GM21390 (cell line): ENCODE results near the gene RXFP4.
"Not testable (repeated sequence)": the region's sequence is repeated elsewhere in the genome, so short reads cannot be mapped to it uniquely, and the experiment has no call there.

Experiments used
- ATAC-seq: cut with Tn5 transposase; IDR thresholded peaks from one replicate; pipeline ENCODE4 v1.9.1; 2021; ENCODE audit not compliant: unreplicated experiment

Gene RXFP4, protein sequence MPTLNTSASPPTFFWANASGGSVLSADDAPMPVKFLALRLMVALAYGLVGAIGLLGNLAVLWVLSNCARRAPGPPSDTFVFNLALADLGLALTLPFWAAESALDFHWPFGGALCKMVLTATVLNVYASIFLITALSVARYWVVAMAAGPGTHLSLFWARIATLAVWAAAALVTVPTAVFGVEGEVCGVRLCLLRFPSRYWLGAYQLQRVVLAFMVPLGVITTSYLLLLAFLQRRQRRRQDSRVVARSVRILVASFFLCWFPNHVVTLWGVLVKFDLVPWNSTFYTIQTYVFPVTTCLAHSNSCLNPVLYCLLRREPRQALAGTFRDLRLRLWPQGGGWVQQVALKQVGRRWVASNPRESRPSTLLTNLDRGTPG

DNA sequence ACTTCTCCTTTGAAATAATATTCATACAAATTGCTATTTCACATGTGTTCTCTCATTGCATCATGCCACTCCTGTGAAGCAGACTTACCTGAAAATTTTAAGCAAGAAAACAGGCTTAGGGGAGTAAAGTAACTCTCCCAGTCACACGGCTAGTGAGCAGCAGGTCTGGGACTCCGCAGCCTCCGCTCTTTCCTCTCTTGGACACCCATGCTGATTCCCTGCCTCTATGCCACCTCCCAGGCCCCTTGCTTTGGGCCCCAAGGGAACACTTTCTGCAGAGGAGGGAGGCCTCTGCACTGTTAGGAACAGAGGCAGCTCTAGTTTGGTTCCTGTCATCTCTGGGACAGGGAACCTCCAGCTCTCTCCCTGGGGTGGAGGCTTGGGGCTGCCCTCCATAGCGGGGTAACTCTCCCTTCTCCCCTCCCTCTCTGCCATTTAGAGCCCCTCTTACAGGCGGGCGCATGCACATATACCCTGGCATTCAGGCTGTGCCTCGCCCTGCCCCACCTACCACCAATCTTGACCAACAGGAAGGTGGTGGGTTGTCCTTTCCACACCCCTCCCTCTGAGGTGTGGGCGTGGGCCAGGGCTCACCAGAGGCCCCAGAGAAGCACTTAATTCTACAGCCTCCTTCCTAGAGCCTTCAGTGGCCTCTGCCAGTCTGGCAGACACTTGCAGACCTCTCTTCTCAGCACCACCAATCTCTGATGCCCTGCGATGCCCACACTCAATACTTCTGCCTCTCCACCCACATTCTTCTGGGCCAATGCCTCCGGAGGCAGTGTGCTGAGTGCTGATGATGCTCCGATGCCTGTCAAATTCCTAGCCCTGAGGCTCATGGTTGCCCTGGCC lies at the start of gene RXFP4:
RXFP4 (plus strand) TSS at position 646 of the 852 bp plus-strand sequence; CDS start at position 718, 72 bp downstream.
- no peak for ATAC-seq

DNA sequence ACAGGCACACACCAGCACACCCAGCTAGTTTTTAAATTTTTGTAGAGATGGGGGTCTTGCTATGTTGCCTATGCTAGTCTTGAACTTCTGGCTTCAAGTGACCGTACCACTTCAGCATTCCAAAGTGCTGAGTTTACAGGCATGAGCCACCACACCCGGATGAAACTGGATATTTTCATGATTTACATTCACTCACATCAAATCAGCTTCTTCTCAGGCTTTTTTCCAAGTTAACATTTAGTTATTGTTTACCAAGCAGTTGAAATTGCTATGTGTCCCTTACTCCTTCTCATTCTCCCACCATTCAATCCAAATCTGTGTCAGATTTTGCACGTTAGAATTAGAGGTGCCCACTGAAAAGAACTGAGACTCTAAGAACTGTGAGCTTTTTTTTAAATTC lies 48.6 kb upstream of the RXFP4 start:
- no peak for ATAC-seq

DNA sequence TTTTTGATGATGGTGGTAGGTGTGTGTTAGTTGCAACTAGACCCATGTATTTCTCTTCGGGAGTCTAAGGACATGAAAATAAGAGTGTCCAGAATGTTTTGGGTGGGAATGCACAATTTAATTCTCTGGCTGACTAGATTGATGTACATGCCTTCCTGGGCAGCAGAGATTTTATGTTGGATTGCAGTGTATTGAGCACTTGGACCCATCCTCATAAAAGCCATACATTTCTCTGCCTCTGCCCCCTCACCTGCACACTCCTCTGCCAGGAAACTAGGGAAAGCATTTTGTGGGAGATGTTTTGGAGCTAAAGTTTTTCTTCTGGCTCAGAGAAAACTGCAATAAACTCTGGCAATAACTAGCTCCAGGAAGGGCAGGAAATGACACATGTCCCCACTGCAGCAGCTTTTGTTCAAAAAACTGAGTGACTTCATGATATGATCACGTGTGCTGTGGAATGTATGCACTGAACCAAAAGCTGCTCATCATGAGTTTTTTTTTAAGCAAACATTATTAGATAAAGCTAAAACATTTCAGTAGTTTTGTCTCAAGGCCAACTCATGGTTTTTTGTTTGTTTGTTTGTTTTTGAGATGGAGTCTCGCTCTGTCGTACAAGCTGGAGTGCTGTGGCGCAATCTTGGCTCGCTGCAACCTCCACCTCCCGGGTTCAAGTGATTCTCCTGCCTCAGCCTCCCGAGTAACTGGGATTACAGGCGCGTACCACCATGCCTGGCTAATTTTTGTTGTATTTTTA lies 47.9 kb upstream of the RXFP4 start:
- no peak for ATAC-seq

DNA sequence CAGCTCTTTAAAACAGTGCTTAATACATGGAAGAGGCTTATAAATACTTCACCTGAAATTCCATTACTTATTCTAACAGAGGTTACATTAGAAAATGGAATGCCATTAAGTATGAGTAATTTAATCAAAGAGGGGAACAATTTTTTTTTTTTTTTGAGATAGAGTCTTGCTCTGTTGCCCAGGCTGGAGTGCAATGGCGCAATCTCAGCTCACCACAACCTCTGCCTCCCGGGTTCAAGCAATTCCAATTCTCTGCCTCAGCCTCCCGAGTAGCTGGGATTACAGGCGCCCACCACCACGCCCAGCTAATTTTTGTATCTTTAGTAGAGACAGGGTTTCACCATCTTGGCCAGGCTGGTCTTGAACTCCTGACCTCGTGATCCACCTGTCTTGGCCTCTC lies 45.8 kb upstream of the RXFP4 start:
- not testable (repeated sequence) for ATAC-seq

DNA sequence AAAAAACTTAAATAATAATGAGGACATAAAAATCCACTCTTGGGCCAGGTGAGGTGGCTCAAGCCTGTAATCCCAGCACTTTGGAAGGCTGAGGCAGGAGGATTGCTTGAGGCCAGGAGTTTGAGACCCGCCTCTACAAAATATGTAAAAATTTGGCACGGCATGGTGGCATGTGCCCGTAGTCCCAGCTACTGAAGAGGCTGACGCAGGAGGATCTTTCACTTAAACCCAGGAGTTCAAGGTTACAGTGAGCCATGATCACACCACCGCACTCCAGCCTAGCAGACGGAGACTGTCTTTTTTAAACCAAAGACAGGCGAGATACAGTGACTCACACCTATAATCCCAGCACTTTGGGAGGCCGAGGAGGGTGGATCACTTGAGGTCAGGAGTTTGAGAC lies 45.0 kb upstream of the RXFP4 start:
- ATAC-seq, result not testable (repeated sequence)

DNA sequence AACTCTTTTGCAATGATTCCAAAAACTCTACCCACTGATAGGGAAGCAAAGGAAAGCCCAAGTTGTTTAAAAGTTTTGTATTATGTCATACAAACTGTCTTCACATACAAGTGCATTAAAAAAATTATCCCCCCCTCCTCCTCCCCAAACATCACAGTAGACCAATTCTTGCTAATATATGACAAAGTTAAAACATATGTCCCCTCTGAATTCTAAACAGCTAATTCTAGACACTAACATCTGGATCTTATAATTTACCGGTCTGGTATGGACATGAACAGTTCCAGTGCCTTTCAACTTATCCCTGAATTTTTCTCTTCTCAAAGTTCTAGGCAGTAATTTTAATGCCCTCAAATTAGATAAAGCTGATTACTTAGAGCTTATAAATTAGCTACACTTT lies 43.7 kb upstream of the RXFP4 start:
- ATAC-seq, result no peak

DNA sequence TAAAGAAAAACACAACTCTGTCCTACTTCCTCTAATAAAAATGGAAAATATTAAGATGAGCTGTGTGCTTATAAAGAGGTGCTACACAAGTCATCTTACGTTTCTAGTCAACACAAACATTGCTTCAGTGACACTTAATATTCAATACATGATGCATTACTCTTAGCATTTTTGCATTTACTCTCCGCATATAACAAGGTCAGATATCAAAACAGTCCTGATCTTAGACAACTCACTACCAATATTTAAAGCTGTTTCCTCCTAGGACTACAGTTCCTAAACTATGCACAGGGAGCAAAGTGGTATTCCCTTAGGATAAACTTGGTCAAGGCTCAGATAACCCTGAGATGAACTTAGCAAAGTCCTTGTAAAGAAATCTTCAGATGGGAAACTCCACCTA lies 42.5 kb upstream of the RXFP4 start:
- no peak for ATAC-seq

DNA sequence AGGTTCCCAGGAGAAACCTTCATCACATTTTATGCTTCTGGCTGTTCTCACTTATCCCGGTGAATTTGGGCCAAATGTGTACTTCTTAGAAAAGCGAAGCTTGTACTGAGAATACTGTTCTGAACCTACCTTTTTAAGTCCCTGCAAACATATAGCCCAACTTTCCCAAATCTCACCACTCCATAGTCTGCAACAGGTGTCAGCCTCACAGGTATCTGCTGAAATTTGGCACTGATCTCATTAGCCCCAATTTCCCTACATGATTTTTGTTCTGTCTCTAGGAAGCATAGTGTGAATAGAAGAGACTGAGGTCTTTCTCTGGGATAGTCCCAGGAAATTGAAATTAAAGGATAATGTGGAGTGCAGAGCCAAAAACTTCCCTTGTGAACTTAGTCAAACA lies 41.8 kb upstream of the RXFP4 start:
- ATAC-seq, result no peak

DNA sequence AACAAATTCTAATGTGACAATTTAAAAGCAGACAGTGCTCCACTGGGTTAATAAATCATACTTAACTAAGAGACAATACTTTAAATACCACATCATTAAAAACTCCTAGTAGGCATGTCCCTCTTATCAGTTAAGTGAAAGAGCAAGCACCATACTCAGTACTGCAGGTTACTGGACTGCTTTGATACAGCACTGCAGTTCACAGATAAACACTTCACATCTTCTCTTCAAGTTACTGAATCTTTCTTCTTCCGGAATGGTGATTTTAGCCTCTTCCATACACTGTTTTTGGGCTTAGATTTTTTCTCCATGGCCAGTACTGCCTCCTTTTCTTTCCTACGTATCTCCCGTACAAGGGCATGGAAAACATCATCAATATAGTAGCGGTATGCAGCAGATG lies 41.3 kb upstream of the RXFP4 start:
- no peak for ATAC-seq

DNA sequence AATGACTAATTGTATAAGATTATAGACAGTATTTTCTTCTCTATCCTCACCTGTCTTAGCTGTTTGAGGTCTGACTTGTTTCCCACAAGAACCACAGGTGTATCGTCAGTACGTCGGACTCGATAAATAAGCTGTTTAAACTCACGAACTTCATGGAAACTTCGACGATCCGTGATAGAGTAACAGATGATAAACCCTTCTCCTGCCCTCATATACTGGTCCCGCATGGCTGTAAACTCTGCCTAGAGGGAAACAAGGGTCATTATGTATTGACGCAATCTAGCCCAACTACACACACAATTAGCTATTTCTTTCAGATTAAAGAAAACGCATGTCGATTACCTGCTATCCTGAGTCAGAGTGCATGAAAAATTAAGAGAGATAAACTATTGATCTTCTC lies 37.2 kb upstream of the RXFP4 start:
- no peak for ATAC-seq

DNA sequence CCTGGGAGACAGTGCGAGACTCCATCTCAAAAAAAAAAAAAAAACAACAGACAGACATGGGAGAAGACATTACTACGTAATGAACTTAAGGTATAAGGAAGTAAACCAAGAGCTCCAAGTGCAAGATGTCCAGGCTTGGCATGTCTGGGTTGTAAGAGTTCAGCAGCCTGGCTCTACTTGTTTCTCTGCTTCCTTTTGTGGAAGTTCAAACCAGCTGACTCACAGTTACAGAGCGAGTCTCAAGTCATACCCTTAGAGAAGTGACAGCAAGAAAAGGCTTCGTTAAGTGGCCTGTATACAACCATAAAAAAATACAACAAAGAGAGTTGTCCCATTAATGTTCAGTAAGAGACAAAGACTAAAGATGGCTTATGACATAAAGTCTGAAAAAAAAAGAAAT lies 31.5 kb upstream of the RXFP4 start:
- no peak for ATAC-seq

DNA sequence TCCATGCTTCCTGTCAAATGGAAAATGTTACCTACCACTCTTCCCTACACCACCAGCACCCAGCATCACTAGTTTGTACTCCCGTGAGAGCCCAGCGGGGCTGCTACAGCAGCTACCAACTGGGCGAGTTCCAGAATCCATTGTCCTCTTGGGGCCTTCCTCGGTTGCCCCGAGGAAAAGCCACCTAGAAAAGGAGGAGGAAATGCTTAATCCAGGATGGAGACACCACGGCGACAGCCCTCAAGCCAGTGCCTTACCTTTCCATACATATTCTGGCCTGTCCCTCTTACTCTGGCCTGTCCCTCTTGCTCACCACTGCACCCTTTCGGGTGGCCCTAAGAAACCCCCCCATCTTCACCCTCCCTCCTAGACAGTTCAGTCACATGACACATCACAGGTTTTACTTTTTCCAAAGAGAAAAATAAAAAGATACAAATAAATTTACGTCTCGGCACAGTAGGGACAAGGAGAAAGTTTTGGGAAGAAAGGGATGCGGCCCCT lies 30.8 kb upstream of the RXFP4 start:
- no peak for ATAC-seq

DNA sequence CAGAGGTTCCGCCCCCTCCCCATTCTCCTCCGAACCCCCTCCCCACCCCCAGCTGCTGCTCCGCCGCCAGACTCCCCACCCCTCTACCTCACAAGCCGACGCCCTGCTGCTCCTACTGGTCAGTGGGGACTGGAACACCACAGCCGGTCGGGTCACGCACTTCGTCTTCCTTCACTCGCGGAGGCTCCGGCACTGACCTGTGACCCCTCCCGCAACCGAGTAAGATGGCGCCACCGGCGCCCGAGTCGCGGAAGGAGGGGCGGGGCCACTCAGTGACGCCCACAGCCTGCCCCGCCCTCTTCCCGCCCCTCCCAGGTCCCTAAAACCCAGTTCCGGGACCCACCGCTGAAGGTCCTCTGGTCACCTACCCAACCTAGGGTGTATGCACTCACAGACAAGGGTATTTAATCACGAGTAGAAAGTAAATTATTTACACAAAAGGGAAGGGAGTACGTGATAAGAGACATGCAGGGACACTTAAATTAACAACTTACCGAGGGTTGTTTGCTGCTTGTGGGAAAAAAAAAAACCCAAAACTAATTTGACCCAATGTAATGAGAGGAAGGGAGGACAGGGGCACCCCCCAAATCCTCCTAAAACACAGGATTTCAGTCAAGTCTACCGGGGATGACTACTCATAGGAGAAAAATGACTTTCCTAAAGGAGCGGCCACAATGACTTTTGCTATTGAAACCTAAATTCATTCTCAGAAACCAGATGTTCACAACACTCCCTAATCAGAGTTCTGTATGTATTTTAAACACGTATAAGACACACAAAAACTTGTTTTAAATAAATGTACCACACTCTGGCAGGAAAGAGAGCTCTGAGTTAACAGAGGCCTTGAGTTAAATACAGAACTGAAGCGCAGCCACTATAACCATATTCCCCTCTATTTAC lies 30.0 kb upstream of the RXFP4 start, which contains the start of gene RIT1:
RIT1 (minus strand) TSS at position 194 of the 900 bp plus-strand sequence. CDS start 588 bp downstream, outside the sequence.
- peak; percentile 73 for ATAC-seq

DNA sequence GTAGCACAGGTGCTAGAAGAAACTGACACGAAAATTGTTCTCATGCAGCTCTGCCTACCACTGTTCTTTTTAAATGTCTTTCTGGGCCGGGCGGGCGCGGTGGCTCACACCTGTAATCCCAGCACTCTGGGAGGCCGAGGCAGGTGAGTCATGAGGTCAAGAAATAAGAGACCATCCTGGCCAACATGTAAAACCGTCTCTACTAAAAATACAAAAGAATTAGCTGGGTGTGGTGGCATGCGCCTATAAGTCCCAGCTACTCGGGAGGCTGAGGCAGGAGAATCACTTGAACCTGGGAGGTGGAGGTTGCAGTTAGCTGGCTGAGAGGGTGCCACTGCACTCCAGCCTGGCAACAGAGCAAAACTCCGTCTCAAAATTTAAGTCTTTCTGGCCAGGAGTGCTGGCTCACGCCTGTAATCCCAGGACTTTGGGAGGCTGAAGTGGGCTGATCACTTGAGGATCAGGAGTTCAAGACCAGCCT lies 29.3 kb upstream of the RXFP4 start:
- no peak for ATAC-seq

DNA sequence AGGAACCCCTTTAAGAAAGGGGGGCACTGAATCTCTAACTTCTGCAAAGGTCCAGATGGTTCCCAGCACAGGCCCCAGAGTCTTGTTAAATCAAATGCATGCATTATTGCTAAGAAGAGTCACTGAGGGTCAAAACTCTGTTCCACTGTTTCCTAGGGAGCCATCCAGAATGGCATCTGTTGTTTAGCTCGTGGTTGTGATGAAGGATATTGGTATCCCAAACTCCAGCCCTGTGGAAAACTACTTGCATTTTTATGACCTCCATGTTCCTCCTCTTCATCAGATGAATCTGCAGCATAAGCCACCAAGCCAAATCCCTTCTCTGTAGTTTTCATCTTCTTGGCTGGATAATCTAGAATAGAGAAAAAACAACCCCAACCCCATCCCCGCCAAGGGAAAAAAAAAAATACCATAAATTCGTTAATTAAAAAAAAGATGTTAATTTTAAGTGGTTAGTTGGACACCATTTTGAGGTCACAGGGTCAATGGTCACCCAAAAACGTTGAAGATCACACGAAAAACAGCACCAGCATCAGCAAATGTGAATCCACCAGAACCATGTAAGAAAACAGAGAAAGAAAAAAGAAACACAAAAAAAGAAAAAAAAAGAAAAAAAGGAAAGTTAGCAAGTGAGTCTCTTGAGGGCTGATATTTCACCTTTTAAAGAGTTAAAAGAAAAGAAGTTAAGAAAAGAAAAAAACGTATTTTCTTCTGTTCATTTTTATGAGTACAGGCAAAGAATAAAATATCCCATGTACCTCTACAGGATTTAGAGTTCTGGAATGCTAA lies 27.3 kb upstream of the RXFP4 start:
- no peak for ATAC-seq

DNA sequence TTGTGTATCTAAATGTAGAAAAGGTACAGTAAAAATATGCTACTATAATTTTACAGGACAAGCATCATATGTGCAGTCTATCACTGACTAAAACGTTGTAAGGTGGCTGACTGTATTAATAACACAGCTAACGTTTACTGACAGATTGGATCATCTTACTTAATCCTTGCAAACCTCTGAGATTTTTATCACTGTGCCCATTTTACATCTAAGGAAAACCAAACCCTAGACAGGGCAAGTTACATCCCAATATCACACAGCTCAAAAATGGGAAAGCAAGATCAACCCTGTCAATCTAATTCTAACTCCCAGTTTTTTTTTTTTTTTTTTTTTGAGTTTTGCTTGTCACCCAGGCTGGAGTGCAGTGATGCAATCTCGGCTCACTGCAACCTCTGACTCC lies 22.8 kb upstream of the RXFP4 start:
- ATAC-seq, result no peak

DNA sequence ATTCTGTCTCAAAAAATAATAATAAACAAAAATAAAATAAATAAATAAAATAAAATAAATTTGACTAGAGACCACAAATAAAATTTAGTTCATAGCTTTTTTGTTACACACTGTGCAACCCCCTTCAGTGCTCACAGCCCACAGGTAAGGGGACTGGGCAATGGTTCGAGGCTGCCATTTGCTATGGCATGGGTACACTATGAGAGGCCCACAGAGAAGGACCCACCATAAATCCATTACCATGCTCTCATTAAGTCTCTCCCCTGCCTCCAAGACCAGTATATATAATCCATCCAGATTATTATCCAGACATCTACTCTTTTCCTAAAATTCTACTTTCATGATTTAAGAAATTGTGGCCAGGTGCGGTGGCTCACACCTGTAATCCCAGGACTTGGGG lies 21.6 kb upstream of the RXFP4 start:
- ATAC-seq, result no peak

DNA sequence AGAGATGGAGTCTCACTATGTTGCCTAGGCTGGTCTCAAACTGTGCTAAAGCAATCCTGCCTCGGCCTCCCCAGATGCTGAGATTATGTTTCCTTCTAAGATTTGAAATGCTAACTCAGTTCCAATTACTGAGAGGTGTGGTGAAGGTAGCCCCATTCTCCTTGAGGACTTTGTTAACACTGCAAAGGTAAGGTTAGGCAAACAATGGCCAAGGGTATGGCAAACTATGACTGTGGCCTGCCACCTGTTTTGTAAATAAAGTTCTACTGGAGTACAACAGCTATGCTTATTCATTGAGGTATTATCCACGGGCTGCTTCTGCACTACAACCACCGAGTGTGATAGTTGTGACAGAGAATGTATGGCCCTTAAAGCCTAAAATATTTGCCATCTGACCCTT lies 20.7 kb upstream of the RXFP4 start:
- ATAC-seq, result no peak

DNA sequence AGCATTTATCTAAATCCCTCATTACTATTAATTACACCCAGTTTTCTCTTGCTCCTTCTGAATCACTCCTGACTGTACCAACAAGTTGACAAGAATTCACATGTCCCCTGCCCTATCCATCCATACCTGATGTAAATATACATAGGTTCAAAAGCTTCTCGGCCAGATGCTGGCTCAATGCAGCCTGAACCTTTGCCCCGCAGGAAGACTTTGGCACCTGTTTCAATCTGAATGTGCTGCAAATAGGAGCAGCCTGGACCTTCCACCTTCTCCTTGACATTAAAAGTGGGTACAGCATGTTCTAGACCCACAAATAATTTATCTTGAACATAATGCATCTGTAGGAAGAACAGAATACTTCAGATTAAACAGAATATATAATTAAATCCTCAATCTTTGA lies 15.9 kb upstream of the RXFP4 start:
- ATAC-seq, result no peak
